WI38 (cell line): ENCODE measurements around the gene KCNA4.
"Not testable (repeated sequence)": the region's sequence is repeated elsewhere in the genome, so short reads cannot be mapped to it uniquely, and the experiment has no call there.

Source experiments
- H3K4me3 ChIP-seq: 2 replicates; pipeline ENCODE4 v1.5.1; 2011; ENCODE audit warnings: low read depth, mild to moderate bottlenecking, control low read depth, low read length
- TF ChIP-seq, protein P1 (sequence below): IDR thresholded peaks from 2 replicates; pipeline ENCODE4 v1.5.1; 2012; ENCODE audit warnings: low read depth, mild to moderate bottlenecking, control low read depth, low read length

The KCNA4 gene

DNA sequence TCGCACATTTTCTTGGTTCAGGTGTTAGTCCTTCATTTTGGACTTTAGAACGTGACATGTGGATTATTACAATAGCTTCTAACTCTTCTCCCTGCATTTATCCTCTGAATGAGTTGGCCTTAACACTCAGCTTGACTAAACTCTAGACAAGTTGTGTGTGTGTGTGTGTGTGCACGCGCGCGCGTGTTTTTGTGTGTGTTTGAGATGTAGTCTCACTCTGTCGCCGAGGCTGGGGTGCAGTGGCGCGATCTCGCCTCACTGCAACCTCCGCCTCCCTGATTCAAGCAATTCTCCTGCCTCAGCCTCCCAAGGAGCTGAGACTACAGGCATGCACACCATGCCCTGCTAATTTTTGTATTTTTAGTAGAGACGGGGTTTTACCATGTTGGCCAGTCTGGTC lies 24.3 kb upstream of the KCNA4 start:
- TF ChIP-seq, protein P1, sequence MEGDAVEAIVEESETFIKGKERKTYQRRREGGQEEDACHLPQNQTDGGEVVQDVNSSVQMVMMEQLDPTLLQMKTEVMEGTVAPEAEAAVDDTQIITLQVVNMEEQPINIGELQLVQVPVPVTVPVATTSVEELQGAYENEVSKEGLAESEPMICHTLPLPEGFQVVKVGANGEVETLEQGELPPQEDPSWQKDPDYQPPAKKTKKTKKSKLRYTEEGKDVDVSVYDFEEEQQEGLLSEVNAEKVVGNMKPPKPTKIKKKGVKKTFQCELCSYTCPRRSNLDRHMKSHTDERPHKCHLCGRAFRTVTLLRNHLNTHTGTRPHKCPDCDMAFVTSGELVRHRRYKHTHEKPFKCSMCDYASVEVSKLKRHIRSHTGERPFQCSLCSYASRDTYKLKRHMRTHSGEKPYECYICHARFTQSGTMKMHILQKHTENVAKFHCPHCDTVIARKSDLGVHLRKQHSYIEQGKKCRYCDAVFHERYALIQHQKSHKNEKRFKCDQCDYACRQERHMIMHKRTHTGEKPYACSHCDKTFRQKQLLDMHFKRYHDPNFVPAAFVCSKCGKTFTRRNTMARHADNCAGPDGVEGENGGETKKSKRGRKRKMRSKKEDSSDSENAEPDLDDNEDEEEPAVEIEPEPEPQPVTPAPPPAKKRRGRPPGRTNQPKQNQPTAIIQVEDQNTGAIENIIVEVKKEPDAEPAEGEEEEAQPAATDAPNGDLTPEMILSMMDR = no peak
- no peak overlapping the region for H3K4me3 ChIP-seq

DNA sequence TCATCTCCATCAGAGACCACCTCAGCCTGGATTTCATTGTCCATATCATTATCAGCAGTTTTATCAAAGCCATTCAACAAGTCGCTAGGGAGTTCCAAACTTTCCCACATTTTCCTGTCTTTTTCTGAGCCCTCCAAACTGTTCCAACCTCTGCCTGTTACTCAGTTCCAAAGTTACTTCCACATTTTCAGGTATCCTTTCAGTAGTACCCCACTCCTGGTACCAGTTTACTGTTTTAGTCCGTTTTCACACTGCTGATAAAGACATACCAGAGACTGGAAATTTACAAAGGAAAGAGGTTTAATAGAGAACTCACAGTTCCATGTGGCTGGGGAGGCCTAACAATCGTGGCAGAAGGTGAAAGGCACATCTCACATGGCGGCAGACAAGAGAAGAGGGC lies 17.9 kb upstream of the KCNA4 start:
- not testable (repeated sequence) for H3K4me3 ChIP-seq

DNA sequence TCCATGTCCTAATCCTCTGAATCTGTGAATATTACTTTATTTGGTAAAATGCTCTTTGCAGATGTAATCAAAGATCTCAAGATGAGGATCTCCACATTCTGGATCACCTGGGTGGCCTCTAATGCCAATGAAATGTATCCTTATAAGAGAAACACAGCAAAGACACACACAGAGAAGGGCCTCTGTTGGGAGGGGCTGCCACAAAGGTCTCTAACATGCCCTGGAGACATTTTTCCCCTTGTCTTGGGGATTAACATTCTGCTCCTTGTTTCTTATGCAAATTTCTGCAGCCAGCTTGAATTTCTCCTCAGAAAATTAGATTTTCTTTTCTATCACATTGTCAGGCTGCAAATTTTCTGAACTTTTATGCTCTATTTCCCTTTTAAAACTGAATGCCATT lies 17.3 kb upstream of the KCNA4 start:
- H3K4me3 ChIP-seq = not testable (repeated sequence)

DNA sequence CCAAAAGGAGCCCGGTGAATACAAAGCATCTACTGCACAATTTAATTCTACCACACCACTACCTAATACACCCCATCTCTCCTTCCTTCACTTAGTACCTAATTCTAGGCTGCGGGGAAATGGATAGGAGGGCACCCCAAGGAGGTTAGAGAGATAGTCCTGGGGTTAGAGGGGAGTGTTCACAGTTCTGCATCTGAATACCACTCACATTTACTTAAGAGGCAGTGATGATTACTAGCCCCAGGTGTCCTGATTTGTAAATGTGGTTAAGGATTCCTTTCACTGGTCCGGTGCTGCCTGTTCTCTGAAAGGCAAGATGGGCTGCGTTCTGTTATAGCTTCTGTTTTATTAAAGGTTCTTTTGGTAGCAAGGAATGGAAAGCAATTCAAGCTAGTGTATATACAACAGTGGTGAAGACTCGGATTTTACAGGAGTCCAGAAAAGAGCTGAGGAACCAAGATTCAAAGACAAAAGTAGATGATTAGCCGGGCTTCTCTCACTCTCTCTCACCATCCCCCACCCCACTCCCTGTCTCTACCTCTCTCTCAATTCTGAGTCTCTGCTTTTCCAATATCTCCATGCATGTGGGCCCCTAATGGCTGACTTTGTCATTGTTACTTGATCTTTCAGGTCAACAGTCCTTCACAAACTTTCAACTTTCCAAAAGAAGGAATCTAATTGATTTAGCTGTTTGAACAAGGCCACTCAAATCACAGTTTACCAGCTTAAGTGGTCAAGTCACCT lies 8.7 kb upstream of the KCNA4 start:
- H3K4me3 ChIP-seq = no peak overlapping the region
- TF ChIP-seq, protein P1 = no peak

DNA sequence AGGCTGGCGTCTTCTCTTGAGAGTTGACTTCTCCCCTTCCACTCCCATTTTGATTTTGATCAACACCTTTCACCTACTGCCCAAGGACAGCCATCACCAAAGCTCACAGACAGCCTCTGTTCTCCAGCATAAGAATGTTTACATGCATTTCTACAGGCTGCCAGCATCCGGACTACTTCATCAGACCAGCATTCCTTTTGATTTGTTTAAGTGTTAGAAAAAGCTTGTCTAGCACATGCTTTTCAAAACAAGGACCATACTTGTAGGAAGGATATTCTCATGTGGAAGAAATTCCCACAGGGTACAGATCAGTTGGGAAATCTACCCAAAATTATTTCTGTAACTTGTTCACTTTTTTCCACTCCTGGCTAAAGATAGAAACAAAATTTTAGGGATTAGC lies 6.2 kb upstream of the KCNA4 start:
- no peak overlapping the region for H3K4me3 ChIP-seq
- TF ChIP-seq, protein P1 = no peak

DNA sequence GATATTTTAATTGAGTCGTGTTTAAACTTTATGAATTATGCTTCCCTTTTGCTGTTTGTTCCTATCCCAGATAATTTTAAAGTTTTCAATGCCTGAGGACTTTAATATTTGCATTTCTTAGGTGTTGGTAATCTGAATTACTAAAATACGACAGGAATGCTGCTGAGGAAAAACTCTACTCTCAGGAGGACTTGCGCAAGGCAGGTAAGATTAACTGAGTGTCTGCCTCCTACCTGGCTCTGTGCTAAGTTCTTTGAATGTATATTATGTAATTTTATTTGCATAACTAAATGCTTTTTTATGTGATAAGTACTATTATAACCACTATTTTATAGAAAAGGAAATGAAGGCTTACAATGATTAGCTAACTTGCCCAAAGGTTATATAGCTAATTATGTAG lies 2.7 kb upstream of the KCNA4 start:
- H3K4me3 ChIP-seq = no peak overlapping the region
- TF ChIP-seq, protein P1 = no peak

DNA sequence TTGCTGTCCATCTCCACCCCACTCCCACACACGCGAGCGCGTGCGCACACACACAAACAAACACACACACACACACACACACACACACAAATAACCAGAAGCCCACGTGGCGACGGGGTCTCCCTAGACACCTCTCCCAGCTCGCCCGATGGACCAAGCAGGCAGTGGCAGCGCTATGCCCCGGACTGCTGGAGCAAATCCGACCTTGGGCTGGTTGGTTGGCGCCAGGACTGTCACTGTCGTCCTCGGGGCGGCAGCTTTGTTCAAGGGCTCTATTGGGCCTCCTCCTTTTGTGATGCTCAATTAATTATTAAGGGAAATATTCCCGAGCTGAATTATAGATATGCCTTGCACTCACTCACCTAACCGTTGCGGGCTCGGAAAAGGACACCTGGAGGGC lies 1.7 kb upstream of the KCNA4 start:
- H3K4me3 ChIP-seq = no peak overlapping the region
- TF ChIP-seq, protein P1 = no peak

DNA sequence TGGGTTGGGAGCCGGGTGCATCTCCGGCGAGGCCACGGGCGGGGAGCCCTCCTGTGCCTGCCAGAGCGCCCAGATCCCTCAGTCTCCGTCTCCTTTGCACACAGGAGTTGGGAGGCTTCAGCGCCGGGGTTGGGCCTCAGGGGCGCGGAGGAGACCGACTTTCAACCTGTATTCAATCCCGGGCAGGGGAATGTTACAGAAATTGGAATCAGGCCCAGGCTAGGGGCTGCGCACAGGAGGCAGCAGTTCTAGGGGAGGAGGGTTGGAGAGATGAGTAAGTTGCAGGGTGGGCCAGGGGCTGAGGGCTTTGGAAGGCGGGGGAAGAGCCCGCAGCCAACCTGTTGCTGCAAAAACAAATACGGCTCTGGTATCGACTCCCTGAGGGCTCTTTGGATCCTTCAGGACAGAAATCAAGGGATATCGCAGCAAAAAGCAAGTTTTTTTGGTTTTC lies 640 bp upstream of the KCNA4 start:
- TF ChIP-seq, protein P1 = no peak
- H3K4me3 ChIP-seq = no peak overlapping the region
